Testis (tissue), 3 donors: ENCODE measurements around the gene CARMIL1. TPM values are rescaled to one million over a fixed set of nuclear protein-coding genes. Genes with fewer than 3 reads are reported as not detected.

Experiments
- DNase-seq: peaks from one replicate; pipeline ENCODE4 v3.0.0-alpha.2; 2019
- H3K27ac ChIP-seq, 2 donors: fragments of 200-600 bp; sonication (generic); one replicate each; pipeline ENCODE4 v1.5.1; 2019
- H3K27me3 ChIP-seq: fragments of 200-600 bp; sonication (generic); one replicate; pipeline ENCODE4 v1.5.1; 2019
- H3K36me3 ChIP-seq: fragments of 200-600 bp; sonication (generic); one replicate; pipeline ENCODE4 v1.5.1; 2017; ENCODE audit warnings: low read depth; ENCODE audit errors: missing control alignments
- H3K4me1 ChIP-seq: fragments of 200-600 bp; sonication (generic); one replicate; pipeline ENCODE4 v1.5.1; 2019
- H3K4me3 ChIP-seq, 2 donors: fragments of 200-600 bp; sonication (generic); one replicate each; pipeline ENCODE4 v1.5.1; 2017 to 2019
- H3K9me3 ChIP-seq: fragments of 200-600 bp; sonication (generic); one replicate; pipeline ENCODE4 v1.5.1; 2017
- POLR2A ChIP-seq: fragments of 450-650 bp; IDR thresholded peaks from one replicate; pipeline ENCODE4 v1.6.1; 2017; ENCODE audit warnings: antibody characterized with exemption, mild to moderate bottlenecking, moderate library complexity
- WGBS, 2 donors: methylation state at CpG; one replicate each; pipeline ENCODE4 v1.1.5; 2018; 5-methylcytosine and 5-hydroxymethylcytosine counted together
- intact Hi-C: fragments of 100-400 bp; cut with DNase I; formaldehyde crosslinking; loops from one replicate; pipeline ENCODE4 v1.15.1; 2023; ENCODE audit warnings: low total_unique reads
- polyA plus RNA-seq: library from polyadenylated mRNA; stranded (reverse); fragments of 350-450 nt; fragmentation: Illumina TruSeq; extraction: RNeasy Lipid Tissue Mini Kit (QIAGEN cat#74804); gene quantifications from one replicate; pipeline ENCODE4 v1.2.3, GENCODE V29; 2014; ENCODE audit warnings: low read depth, low replicate concordance; ENCODE audit not compliant: insufficient read depth
- total RNA-seq, 2 donors: library from RNA; depleted of rRNA; stranded (reverse); fragments of >200 nt; gene quantifications; one replicate each; pipeline ENCODE4 v1.2.3, GENCODE V29; 2016
- TF ChIP-seq, protein P1 (sequence below), 3 experiments: fragments of 450-650 bp in 2 of 3; fragments of 200-600 bp in 1 of 3; sonication (generic) in 1 of 3; IDR thresholded peaks; one replicate each; pipeline ENCODE4 v1.5.1; 2016 to 2019; ENCODE audit warnings: antibody characterized with exemption in 3 of 3, mild to moderate bottlenecking in 2 of 3, moderate library complexity in 1 of 3

Gene CARMIL1
- total and polyA plus RNA-seq, 3 donors from 2014 or later, result 39.4 to 120 (median 108) TPM

DNA sequence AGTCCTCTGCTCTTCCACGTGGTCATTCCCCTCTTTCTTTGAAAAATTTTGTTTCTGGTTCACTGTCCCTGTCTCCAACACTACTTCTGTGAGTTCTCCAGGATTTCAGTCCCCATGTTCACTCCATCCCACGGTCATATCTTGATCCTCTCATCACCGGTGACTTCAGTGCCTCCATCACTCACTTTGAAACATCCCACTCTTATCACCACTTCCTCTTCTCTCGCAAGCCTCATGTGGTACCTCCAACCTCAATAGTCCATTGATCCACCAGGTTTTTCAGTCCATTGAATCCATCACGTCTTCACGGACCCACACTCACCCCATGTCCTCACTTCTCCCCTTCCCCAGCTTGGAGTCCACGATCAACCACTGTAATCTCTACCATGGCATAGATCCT is 64.8 kb downstream of the CARMIL1 start:
- H3K36me3 ChIP-seq, result no peaks in the 10 kb centered on the region
- WGBS, 2 donors, result 91 to 94% methylated on average over 7 of the region's 7 CpGs

DNA sequence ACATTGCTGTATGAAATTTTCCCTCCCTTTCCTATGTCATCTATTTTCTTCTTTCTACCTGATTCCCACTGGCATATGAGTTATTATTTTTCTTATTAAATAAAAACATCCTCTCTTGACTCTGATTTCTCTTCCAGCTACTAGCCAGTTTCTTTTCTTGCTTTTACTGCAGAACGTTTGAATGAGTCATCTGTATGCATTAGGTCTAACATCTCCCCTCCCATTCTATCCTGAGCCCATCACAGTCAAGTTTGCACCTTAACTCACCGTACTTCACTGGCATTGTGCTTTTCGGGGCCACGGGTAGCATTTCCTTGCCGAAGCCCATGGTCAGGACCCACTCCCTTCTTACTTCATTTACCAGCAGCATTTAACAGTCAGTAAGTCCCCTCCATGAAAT is 65.7 kb downstream of the CARMIL1 start:
- WGBS, 2 donors, result 88 to 91% methylated on average over 5 of the region's 5 CpGs

More for the DNA sequence above, 64.8 kb downstream of the CARMIL1 start:
- intact Hi-C loops, result no loop called here
- Histone ChIP-seq H3K4me3 (no peak overlapping the region), H3K4me1 (peaks cover 17% of the 10 kb centered on the region), H3K27me3 (no peaks in the 10 kb centered on the region), H3K27ac (no peak overlapping the region), H3K9me3 (no peaks in the 10 kb centered on the region)
- DNase-seq, result no peak
- TF ChIP-seq, protein P1, sequence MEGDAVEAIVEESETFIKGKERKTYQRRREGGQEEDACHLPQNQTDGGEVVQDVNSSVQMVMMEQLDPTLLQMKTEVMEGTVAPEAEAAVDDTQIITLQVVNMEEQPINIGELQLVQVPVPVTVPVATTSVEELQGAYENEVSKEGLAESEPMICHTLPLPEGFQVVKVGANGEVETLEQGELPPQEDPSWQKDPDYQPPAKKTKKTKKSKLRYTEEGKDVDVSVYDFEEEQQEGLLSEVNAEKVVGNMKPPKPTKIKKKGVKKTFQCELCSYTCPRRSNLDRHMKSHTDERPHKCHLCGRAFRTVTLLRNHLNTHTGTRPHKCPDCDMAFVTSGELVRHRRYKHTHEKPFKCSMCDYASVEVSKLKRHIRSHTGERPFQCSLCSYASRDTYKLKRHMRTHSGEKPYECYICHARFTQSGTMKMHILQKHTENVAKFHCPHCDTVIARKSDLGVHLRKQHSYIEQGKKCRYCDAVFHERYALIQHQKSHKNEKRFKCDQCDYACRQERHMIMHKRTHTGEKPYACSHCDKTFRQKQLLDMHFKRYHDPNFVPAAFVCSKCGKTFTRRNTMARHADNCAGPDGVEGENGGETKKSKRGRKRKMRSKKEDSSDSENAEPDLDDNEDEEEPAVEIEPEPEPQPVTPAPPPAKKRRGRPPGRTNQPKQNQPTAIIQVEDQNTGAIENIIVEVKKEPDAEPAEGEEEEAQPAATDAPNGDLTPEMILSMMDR (IDR thresholded peaks at IDR 0.05), result no peak
- TF ChIP-seq POLR2A, result no peak

DNA sequence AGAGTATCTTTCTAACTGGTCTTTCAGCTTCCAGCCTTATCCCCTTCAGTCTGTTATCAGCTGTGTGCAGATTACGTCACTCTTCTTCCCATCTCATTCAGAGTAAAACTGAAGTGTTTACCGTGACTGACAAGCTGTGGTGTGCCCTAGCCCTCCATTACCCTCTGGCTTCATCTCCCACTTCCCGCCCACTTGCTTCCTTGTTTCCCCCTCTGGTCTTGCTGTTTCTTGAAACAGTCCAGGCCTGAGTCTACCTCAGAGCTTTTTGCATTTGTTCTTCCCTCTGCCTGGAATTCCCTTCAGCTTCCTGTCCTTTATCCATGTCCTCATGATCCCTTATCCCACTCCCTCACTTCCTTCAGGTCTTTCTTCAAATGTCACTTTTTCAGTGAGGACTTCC is 66.9 kb downstream of the CARMIL1 start:
- Histone ChIP-seq H3K27me3 (no peaks in the 10 kb centered on the region), H3K36me3 (no peaks in the 10 kb centered on the region), H3K4me3 (no peak overlapping the region), H3K27ac (no peak overlapping the region), H3K9me3 (no peaks in the 10 kb centered on the region), H3K4me1 (peaks cover 9% of the 10 kb centered on the region)
- intact Hi-C loops, result no loop called here
- DNase-seq, result no peak
- WGBS, 2 donors, result 71 to 74% methylated on average over 3 of the region's 3 CpGs
- no peak for TF ChIP-seq POLR2A
- TF ChIP-seq, protein P1 (IDR thresholded peaks at IDR 0.05), result no peak

More for the DNA sequence above, 65.7 kb downstream of the CARMIL1 start:
- no peaks in the 10 kb centered on the region for H3K36me3 ChIP-seq
- peaks cover 17% of the 10 kb centered on the region for H3K4me1 ChIP-seq
- H3K27ac ChIP-seq, result no peak overlapping the region
- H3K4me3 ChIP-seq, result no peak overlapping the region
- no peak for DNase-seq
- intact Hi-C loops, result no loop called here
- H3K9me3 ChIP-seq, result no peaks in the 10 kb centered on the region
- TF ChIP-seq, protein P1 (IDR thresholded peaks at IDR 0.05), result no peak
- TF ChIP-seq POLR2A, result no peak
- no peaks in the 10 kb centered on the region for H3K27me3 ChIP-seq

DNA sequence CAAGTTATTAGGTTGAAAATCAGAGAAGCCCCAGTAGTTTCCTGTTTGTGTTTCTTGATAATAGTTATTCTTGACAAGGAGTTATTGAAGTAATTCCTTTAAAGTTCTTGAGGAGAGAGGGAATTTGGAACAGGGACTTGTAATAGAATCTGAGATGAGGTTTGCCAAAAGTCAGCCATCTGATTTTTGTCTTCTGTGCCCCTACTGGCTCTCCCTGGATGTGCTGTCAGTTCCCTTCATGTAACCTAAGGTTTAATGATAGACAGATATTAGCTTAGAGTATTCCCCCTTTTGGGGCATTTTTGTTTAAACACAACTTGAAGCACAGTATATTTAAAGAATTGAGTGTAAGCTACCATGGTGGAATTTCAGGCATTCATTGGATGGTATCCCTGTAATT is 71.4 kb downstream of the CARMIL1 start:
- H3K36me3 ChIP-seq, result no peaks in the 10 kb centered on the region
- H3K4me1 ChIP-seq, result peaks cover 6% of the 10 kb centered on the region
- no peak for DNase-seq
- H3K27ac ChIP-seq, result no peak overlapping the region
- TF ChIP-seq POLR2A, result no peak
- TF ChIP-seq, protein P1 (IDR thresholded peaks at IDR 0.05), result no peak
- H3K27me3 ChIP-seq, result no peaks in the 10 kb centered on the region
- intact Hi-C loops, result no loop called here
- H3K9me3 ChIP-seq, result no peaks in the 10 kb centered on the region
- no peak overlapping the region for H3K4me3 ChIP-seq

DNA sequence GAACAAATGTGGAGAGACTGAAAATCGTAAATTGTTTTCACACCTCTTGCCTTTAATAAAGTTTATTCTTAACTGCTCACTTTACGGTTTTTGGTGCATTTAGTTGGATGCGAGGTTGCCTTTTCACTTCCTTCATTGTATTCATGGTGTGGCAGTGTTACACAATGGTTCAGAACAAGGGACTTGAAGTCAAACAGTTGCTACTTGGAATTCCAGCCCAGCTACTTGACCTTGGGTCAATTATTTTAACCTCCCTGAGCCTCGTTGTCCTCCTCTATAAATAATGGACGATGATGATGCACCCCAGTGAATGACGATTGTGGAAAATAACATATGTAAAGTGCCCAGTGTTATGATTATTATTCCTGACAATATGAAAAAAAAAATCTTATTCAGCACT is 72.3 kb downstream of the CARMIL1 start:
- Histone ChIP-seq H3K4me1 (peaks cover 6% of the 10 kb centered on the region), H3K4me3 (no peak overlapping the region), H3K27me3 (no peaks in the 10 kb centered on the region), H3K9me3 (no peaks in the 10 kb centered on the region), H3K27ac (no peak overlapping the region), H3K36me3 (no peaks in the 10 kb centered on the region)
- intact Hi-C loops, result no loop called here
- no peak for DNase-seq
- WGBS, 2 donors, result 66 to 75% methylated on average over 6 of the region's 6 CpGs
- no peak for TF ChIP-seq POLR2A
- TF ChIP-seq, protein P1 (IDR thresholded peaks at IDR 0.05), result no peak
